Measurements from ENCODE around the gene SERTM2.
"Not testable (repeated sequence)": the region's sequence is repeated elsewhere in the genome, so short reads cannot be mapped to it uniquely, and the experiment has no call there.

SERTM2 gene

DNA sequence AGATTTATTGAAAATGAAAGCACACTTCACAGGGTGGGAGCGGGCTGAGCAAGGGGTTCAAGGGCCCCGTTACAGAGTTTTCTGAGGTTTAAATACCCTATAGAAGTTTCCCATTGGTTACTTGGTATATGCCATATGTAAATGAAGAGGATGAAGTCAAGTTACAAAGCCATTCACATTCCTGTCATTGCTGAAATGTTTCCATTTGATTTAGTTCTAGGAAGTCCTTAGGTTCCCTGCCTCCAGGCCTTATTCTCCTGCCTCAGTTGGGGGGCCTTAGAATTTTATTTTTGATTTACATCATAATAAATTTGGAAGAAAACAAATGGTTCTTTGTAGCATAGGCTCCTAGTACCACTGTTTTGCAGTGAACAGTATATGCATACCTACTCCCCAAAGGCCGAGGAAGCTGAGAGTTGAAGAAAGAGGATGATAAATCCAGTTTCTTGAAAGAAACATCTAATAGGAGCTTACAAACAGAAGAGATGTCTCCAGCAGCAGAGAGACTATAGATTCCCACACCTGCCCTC lies 31.8 kb downstream of the SERTM2 start:
- Histone ChIP-seq H3K27ac (ENCODE audit: low read length, poor library complexity, severe bottlenecking) (no peak overlapping the region), H2BK12ac (ENCODE audit: low read length in 2 of 2) (no peak overlapping the region), H3K4me2 (ENCODE audit: low read length, poor library complexity, severe bottlenecking) (no peak overlapping the region), H3K14ac (ENCODE audit: low read length in 2 of 2) (no peak overlapping the region), H4K91ac (ENCODE audit: low read length) (no peak overlapping the region), H2AFZ (ENCODE audit: low read depth, low read length) (no peak overlapping the region), H3K4me1 (ENCODE audit: control insufficient read depth, insufficient read depth, low read depth, low read length) (no peaks in the 10 kb centered on the region), H2AK5ac (ENCODE audit: low read length, severe bottlenecking) (no peak overlapping the region), H3K27me3 (ENCODE audit: control insufficient read depth in 1 of 2, insufficient read depth in 1 of 2, low read length in 2 of 2) (no peaks in the 10 kb centered on the region), H2BK5ac (ENCODE audit: low read depth, low read length, poor library complexity, severe bottlenecking) (no peak overlapping the region), H3K4me3 (ENCODE audit: insufficient read depth in 1 of 2, low read depth in 1 of 2, low read length in 2 of 2) (no peak overlapping the region), H4K8ac (ENCODE audit: low read length) (no peak overlapping the region), H3K4ac (ENCODE audit: low read depth in 1 of 2, low read length in 2 of 2) (no peak overlapping the region), H3K79me1 (replicated peaks; ENCODE audit: low read length, poor library complexity, severe bottlenecking) (no peaks in the 10 kb centered on the region), H3K9ac (ENCODE audit: low read length) (no peak overlapping the region), H3K36me3 (ENCODE audit: control insufficient read depth in 1 of 2, insufficient read depth in 2 of 2, low read depth in 1 of 2, low read length in 2 of 2) (no peaks in the 10 kb centered on the region), H3K9me3 (ENCODE audit: control insufficient read depth, low read length) (no peaks in the 10 kb centered on the region), H2BK120ac (ENCODE audit: low read depth, low read length) (no peak overlapping the region), H2BK15ac (ENCODE audit: low read depth, poor library complexity, severe bottlenecking) (no peak overlapping the region), H3K18ac (ENCODE audit: low read depth in 1 of 2, low read length in 2 of 2) (no peak overlapping the region), H3K23ac (ENCODE audit: low read length in 2 of 2) (no peak overlapping the region)
- DNase-seq, result no peak
- 80% methylated on average over 1 of the region's 3 CpGs for WGBS

- not testable (repeated sequence) for H3K9ac ChIP-seq (ENCODE audit: low read length); H3K9me3 ChIP-seq (ENCODE audit: control insufficient read depth, low read length); H2BK120ac ChIP-seq (ENCODE audit: low read depth, low read length); H3K27ac ChIP-seq (ENCODE audit: low read length, poor library complexity, severe bottlenecking); H2AK5ac ChIP-seq (ENCODE audit: low read length, severe bottlenecking); H3K18ac ChIP-seq (ENCODE audit: low read depth in 1 of 2, low read length in 2 of 2); H3K4me2 ChIP-seq (ENCODE audit: low read length, poor library complexity, severe bottlenecking); H3K4me3 ChIP-seq (ENCODE audit: insufficient read depth in 1 of 2, low read depth in 1 of 2, low read length in 2 of 2); H2BK15ac ChIP-seq (ENCODE audit: low read depth, poor library complexity, severe bottlenecking); H3K27me3 ChIP-seq (ENCODE audit: control insufficient read depth in 1 of 2, insufficient read depth in 1 of 2, low read length in 2 of 2); H4K91ac ChIP-seq (ENCODE audit: low read length); DNase-seq; H2BK5ac ChIP-seq (ENCODE audit: low read depth, low read length, poor library complexity, severe bottlenecking); H3K4ac ChIP-seq (ENCODE audit: low read depth in 1 of 2, low read length in 2 of 2); H2BK12ac ChIP-seq (ENCODE audit: low read length in 2 of 2); H3K4me1 ChIP-seq (ENCODE audit: control insufficient read depth, insufficient read depth, low read depth, low read length); H3K23ac ChIP-seq (ENCODE audit: low read length in 2 of 2); H3K14ac ChIP-seq (ENCODE audit: low read length in 2 of 2); H4K8ac ChIP-seq (ENCODE audit: low read length); H3K79me1 ChIP-seq (replicated peaks; ENCODE audit: low read length, poor library complexity, severe bottlenecking); H2AFZ ChIP-seq (ENCODE audit: low read depth, low read length); H3K36me3 ChIP-seq (ENCODE audit: control insufficient read depth in 1 of 2, insufficient read depth in 2 of 2, low read depth in 1 of 2, low read length in 2 of 2)
- WGBS, result 59% methylated on average over 4 of the region's 6 CpGs
These were observed 37.8 kb downstream of the SERTM2 start for GRCh38 chrX:111549235-111549634.

DNA sequence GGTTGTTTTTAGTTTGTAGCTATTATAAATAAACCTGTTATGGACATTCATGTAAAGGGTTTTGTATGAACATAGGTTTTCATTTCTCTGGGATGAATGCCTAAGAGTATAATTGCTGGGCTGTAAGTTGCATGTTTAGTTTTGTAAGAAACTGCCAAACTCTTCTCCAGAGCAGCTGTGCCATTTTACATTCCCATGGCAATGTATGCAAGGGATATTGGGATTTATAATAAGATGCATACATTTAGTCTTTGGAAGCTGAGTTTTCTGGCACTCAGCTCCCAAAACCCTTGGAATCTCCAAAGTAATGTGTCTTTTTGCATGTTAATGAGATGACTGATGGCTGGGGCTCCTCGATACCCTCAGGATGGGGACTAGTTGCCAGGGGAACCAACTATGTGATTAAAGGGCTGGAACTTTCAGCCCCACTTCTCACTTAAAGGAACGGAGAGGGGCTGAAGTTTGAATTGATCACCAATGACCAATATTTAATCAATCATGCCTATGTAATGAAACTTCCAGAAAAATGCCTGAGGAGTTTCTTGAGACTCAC lies 44.0 kb downstream of the SERTM2 start:
- no peak overlapping the region for H2BK5ac ChIP-seq (ENCODE audit: low read depth, low read length, poor library complexity, severe bottlenecking)
- H3K18ac ChIP-seq (ENCODE audit: low read depth in 1 of 2, low read length in 2 of 2), result no peak overlapping the region
- WGBS, result 86% methylated on average over 1 of the region's 2 CpGs
- H2AFZ ChIP-seq (ENCODE audit: low read depth, low read length), result no peak overlapping the region
- no peak overlapping the region for H3K27ac ChIP-seq (ENCODE audit: low read length, poor library complexity, severe bottlenecking)
- no peak overlapping the region for H2BK15ac ChIP-seq (ENCODE audit: low read depth, poor library complexity, severe bottlenecking)
- H3K4me1 ChIP-seq (ENCODE audit: control insufficient read depth, insufficient read depth, low read depth, low read length), result no peaks in the 10 kb centered on the region
- no peak overlapping the region for H3K14ac ChIP-seq (ENCODE audit: low read length in 2 of 2)
- H3K23ac ChIP-seq (ENCODE audit: low read length in 2 of 2), result no peak overlapping the region
- no peaks in the 10 kb centered on the region for H3K36me3 ChIP-seq (ENCODE audit: control insufficient read depth in 1 of 2, insufficient read depth in 2 of 2, low read depth in 1 of 2, low read length in 2 of 2)
- H2BK12ac ChIP-seq (ENCODE audit: low read length in 2 of 2), result no peak overlapping the region
- peaks cover 0 to 10% of the 10 kb centered on the region in 2 experiments for H3K27me3 ChIP-seq (ENCODE audit: control insufficient read depth in 1 of 2, insufficient read depth in 1 of 2, low read length in 2 of 2)
- no peak overlapping the region for H3K4me2 ChIP-seq (ENCODE audit: low read length, poor library complexity, severe bottlenecking)
- no peak overlapping the region for H3K9ac ChIP-seq (ENCODE audit: low read length)
- H3K9me3 ChIP-seq (ENCODE audit: control insufficient read depth, low read length), result no peaks in the 10 kb centered on the region
- no peak overlapping the region for H2AK5ac ChIP-seq (ENCODE audit: low read length, severe bottlenecking)
- H4K91ac ChIP-seq (ENCODE audit: low read length), result no peak overlapping the region
- H3K4ac ChIP-seq (ENCODE audit: low read depth in 1 of 2, low read length in 2 of 2), result no peak overlapping the region
- DNase-seq, result no peak
- H3K4me3 ChIP-seq (ENCODE audit: insufficient read depth in 1 of 2, low read depth in 1 of 2, low read length in 2 of 2), result no peak overlapping the region
- H2BK120ac ChIP-seq (ENCODE audit: low read depth, low read length), result no peak overlapping the region
- H4K8ac ChIP-seq (ENCODE audit: low read length), result no peak overlapping the region
- no peaks in the 10 kb centered on the region for H3K79me1 ChIP-seq (replicated peaks; ENCODE audit: low read length, poor library complexity, severe bottlenecking)

GRCh38 chrX:111560801-111561200 lies 49.4 kb downstream of the SERTM2 start:
- Histone ChIP-seq H3K27ac (ENCODE audit: low read length, poor library complexity, severe bottlenecking) (no peak overlapping the region), H3K9ac (ENCODE audit: low read length) (no peak overlapping the region), H4K8ac (ENCODE audit: low read length) (no peak overlapping the region)

More at GRCh38 chrX:111560801-111561200, 49.4 kb downstream of the SERTM2 start:
- Histone ChIP-seq H2BK15ac (ENCODE audit: low read depth, poor library complexity, severe bottlenecking) (no peak overlapping the region), H2BK5ac (ENCODE audit: low read depth, low read length, poor library complexity, severe bottlenecking) (no peak overlapping the region), H3K36me3 (ENCODE audit: control insufficient read depth in 1 of 2, insufficient read depth in 2 of 2, low read depth in 1 of 2, low read length in 2 of 2) (no peaks in the 10 kb centered on the region), H3K4me3 (ENCODE audit: insufficient read depth in 1 of 2, low read depth in 1 of 2, low read length in 2 of 2) (no peak overlapping the region), H3K4me1 (ENCODE audit: control insufficient read depth, insufficient read depth, low read depth, low read length) (no peaks in the 10 kb centered on the region), H4K91ac (ENCODE audit: low read length) (no peak overlapping the region), H3K14ac (ENCODE audit: low read length in 2 of 2) (no peak overlapping the region), H2AFZ (ENCODE audit: low read depth, low read length) (no peak overlapping the region), H3K23ac (ENCODE audit: low read length in 2 of 2) (no peak overlapping the region), H3K27me3 (ENCODE audit: control insufficient read depth in 1 of 2, insufficient read depth in 1 of 2, low read length in 2 of 2) (peaks cover 0 to 19% of the 10 kb centered on the region in 2 experiments), H2BK120ac (ENCODE audit: low read depth, low read length) (no peak overlapping the region), H3K18ac (ENCODE audit: low read depth in 1 of 2, low read length in 2 of 2) (no peak overlapping the region), H3K4me2 (ENCODE audit: low read length, poor library complexity, severe bottlenecking) (no peak overlapping the region), H3K79me1 (replicated peaks; ENCODE audit: low read length, poor library complexity, severe bottlenecking) (no peaks in the 10 kb centered on the region), H3K4ac (ENCODE audit: low read depth in 1 of 2, low read length in 2 of 2) (no peak overlapping the region), H2BK12ac (ENCODE audit: low read length in 2 of 2) (no peak overlapping the region), H3K9me3 (ENCODE audit: control insufficient read depth, low read length) (no peaks in the 10 kb centered on the region), H2AK5ac (ENCODE audit: low read length, severe bottlenecking) (no peak overlapping the region)
- WGBS, result 75% methylated on average over 3 of the region's 3 CpGs
- no peak for DNase-seq

Data from mesenchymal stem cell (in vitro differentiated cells and primary cell).